ENCODE results near the gene SRRD.
"Not testable (repeated sequence)": the region's sequence is repeated elsewhere in the genome, so short reads cannot be mapped to it uniquely, and the experiment has no call there.

SRRD gene

GRCh38 chr22:26483439-26484359, at the start of gene SRRD, which contains the start of gene HPS4:
TSS of gene SRRD (plus strand) at chr22:26483877. CDS start at chr22:26483891, 14 bp downstream.
TSS of gene HPS4 (minus strand) at chr22:26483783. CDS start at chr22:26481762, 2,021 bp downstream.
- DNase-seq: peak; percentile 91

GRCh38 chr22:26435327-26436093, 48.2 kb upstream of the SRRD start:
- DNase-seq: no peak

- no peak for DNase-seq
These were observed 46.7 kb upstream of the SRRD start for GRCh38 chr22:26436903-26437515.

GRCh38 chr22:26437694-26438392, 45.8 kb upstream of the SRRD start:
- DNase-seq: no peak

- not testable (repeated sequence) for DNase-seq
These were observed 44.9 kb upstream of the SRRD start for GRCh38 chr22:26438776-26439175.

- DNase-seq: no peak
These were observed 44.1 kb upstream of the SRRD start for GRCh38 chr22:26439559-26439958.

- peak; percentile 11 for DNase-seq
These were observed 41.5 kb upstream of the SRRD start for GRCh38 chr22:26442086-26442756.

GRCh38 chr22:26443901-26444690, 39.6 kb upstream of the SRRD start:
- DNase-seq: no peak

GRCh38 chr22:26444777-26445176, 38.9 kb upstream of the SRRD start:
- DNase-seq: no peak

- DNase-seq: no peak
These were observed 38.0 kb upstream of the SRRD start for GRCh38 chr22:26445577-26446275.

- no peak for DNase-seq
These were observed 36.7 kb upstream of the SRRD start for GRCh38 chr22:26446808-26447515.

GRCh38 chr22:26447584-26448329, 35.9 kb upstream of the SRRD start:
- no peak for DNase-seq

- DNase-seq: no peak
These were observed 35.3 kb upstream of the SRRD start for GRCh38 chr22:26448334-26448733.

GRCh38 chr22:26448941-26449340, 34.7 kb upstream of the SRRD start:
- DNase-seq: no peak

- no peak for DNase-seq
These were observed 33.1 kb upstream of the SRRD start for GRCh38 chr22:26450453-26451185.

- DNase-seq: no peak
These were observed 31.3 kb upstream of the SRRD start for GRCh38 chr22:26452236-26453016.

GRCh38 chr22:26453216-26453615, 30.5 kb upstream of the SRRD start:
- DNase-seq: no peak

Data from fibroblast of skin of right biceps (primary cell).